NCI-H69 (cell line): ENCODE measurements around the gene NFATC3.
"Not testable (repeated sequence)": the region's sequence is repeated elsewhere in the genome, so short reads cannot be mapped to it uniquely, and the experiment has no call there.

Experiments
- DNase-seq: peaks from one replicate; lab custom pipeline; 2025; lab: John Stamatoyannopoulos, UW

NFATC3 gene

DNA sequence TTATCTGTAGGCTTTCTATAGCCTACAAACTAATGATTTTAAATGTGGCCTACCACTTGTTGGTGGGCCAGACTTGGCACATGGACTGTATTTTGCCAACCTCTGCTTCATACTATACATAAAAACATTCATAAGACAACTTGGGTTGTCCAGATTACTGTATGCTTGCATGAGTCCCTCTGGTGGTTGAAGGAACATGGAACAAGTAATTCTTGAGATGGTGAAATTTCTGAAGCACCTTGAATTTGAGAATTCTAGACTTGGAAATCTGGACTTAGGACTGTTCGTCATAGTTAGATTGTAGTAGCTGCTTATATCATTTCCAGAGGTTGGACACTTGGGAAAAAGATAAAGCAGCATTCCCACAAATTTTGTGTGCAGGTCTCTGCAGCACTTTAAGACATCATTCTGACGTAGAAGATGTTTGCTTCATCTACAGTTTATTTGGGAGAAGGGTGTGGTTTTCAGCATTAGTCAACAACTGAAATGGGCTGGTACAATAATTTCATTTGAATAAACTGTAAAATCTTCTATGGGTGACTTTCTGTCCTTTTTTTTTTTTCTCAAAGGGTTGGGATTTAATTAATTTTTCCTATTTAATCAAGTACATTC is 31.2 kb downstream of the NFATC3 start:
- peak; percentile 9 for DNase-seq

DNA sequence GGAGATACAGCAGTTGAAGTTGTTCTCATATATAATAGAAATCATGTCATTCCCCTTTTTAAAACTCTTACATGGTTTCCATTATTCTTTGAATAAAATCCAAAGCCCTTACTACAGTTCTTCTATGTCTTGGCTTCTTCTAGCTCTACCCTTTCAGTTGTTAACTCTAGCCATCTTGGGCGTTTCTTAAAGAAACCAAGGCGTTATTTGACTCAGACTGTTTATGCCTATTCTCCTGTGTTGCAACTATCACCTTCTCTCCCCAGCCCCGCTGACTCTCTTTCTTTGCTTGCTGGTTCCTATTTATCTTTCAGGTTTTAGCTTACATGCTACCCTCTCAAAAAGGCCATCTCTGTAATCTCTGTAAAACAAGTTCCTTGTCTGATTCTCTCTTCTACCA is 32.7 kb downstream of the NFATC3 start:
- no peak for DNase-seq

DNA sequence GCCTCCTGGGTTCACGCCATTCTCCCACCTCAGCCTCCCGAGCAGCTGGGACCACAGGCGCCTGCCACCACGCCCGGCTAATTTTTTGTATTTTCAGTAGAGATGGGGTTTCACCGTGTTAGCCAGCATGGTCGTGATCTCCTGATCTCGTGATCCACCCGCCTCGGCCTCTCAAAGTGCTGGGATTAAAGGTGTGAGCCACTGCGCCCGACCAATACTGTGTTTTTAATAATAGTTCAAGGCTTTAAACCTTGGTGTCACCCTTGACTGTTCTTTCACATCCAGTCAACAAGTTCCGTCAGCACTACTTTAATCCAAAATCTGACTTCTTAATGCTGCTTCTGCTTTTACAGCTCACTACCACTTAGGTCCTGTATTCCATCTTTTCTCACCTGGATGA is 33.8 kb downstream of the NFATC3 start:
- DNase-seq = not testable (repeated sequence)

DNA sequence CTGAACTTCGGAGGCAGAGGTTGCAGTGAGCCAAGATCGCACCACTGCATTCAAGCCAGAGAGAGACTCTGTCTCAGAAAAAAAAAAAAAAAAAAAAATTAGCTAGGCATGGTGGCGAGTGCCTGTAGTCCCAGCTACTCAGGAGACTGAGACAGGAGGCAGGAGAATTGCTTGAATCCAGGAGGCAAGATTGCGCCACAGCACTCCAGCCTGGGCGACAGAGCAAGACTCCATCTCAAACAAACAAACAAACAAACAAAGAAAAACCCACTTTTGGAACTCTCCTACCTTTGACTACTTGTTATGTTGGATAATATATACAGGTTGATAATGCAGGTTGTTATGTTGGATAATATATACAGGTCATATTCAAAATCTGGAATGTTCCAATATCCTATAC is 35.3 kb downstream of the NFATC3 start:
- DNase-seq = not testable (repeated sequence)

DNA sequence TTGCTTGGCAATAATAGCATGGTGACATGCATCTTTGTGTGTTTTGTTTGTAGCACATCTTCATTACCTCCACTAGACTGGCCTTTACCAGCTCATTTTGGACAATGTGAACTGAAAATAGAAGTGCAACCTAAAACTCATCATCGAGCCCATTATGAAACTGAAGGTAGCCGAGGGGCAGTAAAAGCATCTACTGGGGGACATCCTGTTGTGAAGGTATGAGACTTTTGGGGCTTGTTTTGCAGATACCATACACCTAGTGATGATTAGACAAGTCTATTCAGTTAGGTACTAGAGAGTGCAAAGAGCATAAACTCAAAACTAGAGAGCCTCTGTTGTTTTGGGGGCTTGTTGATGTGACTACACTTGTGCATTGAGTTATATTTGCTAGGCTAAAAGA is 41.2 kb downstream of the NFATC3 start:
- no peak for DNase-seq

DNA sequence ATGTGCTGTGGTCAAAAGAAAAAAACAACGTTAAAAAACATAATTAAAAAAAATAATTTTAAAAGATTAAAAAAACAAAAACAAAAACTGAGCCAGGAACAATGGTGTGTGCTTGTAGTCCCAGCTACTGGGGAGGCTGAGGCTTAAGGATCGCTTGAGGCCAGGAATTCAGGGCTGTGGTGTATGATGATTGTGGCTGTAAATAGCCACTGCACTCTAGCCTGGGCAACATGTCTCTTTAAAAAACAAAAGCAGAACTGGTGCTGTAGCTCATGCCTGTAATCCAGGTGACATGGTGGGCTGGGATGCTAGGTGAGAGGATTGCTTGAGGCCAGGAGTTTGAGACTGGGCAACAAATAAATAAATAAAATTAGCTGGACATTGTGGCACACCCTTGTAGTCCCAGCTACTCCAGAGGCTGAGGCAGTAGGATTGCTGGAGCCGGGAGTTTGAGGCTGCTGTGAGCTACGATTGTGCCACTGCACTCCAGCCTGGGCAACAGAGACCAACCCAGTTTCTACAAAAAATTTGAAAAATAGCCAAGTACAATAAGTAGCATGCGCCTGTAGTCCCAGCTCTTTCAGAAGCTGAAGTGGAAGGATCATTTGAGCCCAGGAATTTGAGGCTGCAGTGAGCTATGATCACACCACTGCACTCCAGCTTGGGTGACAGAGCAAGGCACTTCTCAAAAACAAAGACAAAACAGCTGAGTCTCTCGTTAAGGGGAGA is 43.6 kb downstream of the NFATC3 start:
- peak; percentile 0 for DNase-seq

DNA sequence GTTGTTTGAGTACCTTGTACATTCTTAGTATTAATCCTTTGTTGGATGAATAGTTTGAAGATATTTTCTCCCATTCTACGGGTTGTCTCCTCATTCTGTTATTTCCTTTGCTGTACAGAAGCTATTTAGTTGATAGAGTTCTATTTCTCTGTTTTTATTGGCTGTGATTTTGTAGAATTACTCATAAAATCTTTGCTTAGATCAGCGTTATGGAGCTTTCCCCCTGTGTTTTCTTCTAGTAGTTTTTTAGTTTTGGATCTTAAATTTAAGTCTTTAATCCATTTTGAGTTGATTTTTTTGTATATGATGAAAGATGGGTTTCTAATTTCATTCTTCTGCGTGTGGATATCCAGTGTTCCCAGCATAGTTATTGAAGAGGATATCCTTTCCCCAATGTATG is 45.4 kb downstream of the NFATC3 start:
- DNase-seq = no peak

DNA sequence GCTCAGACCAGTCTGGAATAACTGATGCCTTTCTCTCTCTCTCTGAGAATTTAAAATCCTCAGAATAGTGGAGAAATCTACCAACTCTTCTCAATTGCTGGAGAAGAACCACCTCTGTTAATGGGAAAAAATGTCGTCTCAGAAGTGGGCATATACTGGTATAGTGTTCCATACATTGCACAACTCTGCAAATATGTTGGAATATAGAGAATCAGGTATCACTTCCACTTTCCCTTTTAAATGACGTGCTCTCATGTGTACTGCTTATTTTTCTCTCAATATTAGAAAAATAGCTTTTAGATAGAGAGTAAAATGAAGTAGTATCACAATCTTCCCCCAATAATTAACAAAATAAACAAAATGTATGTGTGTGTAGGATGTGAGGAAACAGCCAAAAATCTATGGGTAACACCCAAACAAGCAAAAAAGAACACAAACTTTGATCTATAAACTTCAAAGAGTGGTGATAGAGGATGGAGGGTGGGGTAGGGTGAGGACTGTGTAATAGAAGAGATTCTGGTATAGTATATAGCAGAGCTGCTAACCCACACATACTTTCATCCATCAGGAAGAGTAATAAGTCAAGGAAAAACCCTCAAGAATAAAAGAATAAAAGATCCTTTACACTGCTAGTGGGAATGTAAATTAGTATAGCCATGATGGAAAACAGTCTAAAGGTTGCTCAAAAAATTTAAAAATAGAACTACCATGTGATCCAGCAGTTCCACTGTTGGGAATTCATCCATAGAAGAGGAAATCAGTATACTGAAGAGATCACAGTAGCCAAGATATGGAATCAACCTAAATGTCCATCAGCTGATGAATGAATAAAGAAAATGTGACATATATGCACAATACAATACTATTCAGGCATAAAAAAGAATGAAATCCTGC is 46.9 kb downstream of the NFATC3 start:
- DNase-seq = no peak

DNA sequence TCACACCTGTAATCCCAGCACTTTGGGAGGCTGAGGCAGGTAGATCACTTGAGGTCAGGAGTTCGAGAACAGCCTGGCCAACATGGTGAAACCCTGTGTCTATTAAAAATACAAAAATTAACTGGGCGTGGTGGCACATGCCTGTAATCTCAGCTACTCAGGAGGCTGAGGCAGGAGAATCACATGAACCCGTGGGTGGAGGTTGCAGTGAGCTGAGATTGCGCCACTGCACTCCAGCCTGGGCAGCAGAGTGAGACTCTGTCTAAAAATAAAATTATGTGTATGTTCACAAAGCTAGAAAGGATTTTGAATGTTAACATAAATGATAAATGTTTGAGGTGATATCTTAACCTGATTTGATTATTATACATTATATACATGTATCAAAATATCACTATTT is 47.8 kb downstream of the NFATC3 start:
- DNase-seq = not testable (repeated sequence)

DNA sequence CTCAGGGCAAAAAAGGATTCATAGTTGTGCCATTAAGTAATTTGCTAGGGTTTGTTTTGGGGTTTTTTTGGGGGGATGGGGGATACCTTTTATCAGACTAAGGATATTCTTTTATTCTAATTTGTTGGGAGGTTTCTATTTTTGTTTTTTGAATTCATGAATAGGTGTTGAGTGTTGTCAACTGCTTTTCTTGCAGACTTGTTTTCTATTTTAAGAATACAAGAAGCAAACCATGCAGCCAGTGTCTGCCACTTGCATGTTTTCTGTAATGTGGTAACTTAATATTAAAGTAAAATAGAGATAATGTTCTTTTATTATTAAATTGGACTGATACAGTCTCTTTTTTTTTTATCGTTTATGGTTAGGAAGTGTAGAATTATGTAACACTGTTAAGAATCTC is 49.5 kb downstream of the NFATC3 start:
- no peak for DNase-seq

DNA sequence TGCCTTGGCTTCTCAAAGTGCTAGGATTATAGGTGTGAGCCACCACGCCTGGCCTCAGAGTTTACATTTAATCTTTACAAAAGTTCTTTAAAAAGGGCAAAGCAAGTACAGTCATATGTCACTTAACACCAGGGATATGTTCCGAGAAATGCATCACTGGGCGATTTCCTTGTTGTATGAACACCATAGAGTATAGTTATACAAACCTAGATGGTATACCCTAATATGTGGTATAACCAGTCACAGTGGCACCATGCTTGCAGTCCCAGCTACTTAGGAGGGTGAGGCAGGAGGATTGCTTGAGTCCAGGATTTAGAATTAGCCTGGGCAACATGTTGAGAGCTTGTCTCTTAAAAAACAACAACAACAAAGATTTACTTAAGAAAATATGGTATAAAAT is 51.3 kb downstream of the NFATC3 start:
- DNase-seq = no peak

DNA sequence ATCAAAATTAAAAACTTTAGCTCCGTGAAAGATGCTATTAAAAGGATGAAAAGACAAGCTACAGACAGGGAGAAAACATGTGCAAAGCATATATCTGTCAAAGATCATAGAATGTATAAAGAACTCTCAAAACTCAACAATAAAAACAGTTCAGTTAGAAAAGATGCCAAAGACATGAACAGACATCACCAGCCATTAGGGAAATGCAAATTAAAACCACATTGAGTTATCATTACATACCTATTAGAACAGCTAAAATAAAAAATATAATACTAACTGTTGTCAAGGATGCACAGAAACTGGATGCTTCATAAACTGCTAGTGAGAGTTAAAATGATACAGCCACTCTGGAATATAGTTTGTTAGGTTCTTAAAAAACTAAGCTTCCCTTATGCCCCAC is 58.8 kb downstream of the NFATC3 start:
- DNase-seq = no peak

DNA sequence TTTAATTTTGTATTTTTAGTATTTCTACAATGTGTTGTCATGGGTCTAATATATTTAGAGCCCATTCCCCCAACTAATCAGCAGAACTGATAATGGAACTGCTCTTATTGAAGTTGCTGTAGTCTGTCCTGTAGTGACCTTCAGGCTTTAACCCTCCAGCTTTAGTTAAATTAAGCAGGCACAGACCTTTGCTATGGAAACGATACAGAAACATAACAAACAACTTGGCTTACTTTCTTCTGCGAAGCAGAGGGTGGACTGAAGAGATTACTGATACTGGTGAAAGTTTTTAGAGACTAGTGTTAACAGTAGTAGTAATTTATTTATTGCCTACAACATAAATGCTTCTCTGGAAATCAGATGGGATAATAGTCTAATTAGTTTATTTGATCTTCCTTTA is 61.4 kb downstream of the NFATC3 start:
- DNase-seq = no peak

DNA sequence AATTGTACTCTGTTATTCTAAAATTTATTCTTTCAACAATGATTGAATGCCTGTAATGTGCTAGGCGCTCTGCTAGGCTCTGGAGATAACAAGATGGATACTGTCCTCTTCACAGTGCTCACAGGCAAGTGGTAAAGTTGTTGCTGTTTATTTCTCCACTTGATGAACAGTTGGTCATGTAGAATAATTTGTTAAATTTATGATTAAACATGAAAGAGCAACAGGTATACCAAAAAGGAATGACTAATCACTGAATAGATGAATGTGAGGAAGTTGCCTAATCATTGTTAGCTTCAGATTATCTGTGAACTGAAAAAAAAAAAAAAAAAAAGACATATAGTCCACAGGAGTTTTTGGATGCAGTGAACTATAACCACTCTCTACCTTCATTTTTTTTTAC is 62.3 kb downstream of the NFATC3 start:
- no peak for DNase-seq

DNA sequence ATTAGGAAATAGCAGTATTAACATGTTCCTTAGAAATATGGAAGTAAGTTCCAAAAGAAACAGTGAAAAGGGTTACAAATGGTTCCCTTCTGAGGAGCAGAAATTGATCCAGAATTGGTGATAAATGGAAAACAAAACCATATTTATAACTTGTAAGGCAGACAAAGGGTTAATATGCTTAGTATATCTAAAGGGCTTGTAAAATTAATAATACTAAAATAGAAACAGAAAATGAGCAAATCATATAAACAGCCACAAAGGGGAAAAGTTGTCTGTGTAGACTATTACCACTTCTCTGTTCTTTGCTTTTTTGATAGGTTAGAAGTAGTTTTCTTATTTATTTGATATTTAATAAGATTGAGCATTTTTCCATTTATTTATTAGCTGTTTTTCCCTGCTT is 64.4 kb downstream of the NFATC3 start:
- DNase-seq = no peak

DNA sequence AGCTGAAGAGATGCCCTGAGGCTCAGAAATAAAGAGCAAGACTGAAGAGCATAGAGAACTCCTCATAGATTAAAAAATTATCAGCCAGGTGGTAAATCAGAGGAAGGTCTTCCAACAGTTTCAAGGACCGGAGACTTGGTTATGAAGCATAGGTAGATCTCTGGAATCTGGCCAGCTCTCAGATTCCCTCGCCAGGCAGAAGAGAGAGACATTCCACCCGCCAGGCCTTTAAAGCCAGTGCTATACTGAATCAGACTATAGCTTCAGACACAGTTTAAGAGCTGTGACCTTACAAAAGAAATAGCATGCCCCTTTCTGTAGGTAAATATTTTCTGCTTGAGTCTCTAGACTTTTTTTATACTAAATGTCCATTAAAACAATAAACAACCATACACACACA is 70.3 kb downstream of the NFATC3 start:
- DNase-seq = no peak

DNA sequence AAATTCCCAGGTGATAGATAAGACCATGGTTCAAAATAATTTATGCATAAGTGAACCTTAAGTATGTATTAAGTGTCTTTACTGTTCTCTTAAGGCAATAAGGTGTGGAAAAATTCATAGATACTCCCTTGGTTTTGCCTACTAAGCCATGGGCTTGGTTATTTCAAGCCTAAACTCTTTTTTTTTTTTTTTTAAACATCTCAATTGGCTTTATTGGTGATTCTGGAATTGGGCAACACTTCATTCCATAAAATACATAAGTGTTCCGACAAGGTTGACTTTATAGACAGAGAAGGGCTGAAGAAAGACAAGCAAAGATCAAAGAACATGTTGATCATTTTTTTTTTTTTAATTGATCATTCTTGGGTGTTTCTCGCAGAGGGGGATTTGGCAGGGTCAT is 77.2 kb downstream of the NFATC3 start:
- no peak for DNase-seq

DNA sequence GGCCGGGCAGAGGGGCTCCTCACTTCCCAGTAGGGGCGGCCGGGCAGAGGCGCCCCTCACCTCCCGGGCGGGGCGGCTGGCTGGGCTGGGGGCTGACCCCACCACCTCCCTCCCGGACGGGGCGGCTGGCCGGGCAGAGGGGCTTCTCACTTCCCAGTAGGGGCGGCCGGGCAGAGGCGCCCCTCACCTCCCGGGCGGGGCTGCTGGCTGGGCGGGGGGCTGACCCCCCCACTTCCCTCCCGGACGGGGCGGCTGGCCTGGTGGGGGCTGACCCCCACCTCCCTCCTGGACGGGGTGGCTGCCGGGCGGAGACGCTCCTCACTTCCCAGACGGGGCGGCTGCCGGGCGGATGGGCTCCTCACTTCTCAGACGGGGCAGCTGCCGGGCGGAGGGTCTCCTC is 78.1 kb downstream of the NFATC3 start:
- DNase-seq = not testable (repeated sequence)

DNA sequence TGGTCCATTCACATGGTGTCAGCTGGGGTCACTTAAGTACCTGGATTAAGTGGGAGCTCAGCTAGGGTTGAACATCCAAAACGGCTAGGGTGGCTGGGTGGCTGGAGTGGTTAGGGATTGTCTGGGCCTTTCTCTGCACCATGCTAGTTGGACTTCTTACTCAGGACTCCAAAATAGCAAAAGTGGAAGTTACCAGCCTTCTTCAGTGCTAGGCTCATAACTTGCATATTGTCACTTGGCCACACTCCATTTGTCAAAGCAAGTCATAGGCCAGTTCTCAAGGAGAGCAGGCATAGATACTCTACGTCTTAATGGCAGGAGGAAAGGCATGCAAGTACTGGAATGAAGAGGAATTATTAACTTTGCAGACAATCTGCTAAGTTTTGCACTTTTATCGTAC is 81.1 kb downstream of the NFATC3 start:
- no peak for DNase-seq

DNA sequence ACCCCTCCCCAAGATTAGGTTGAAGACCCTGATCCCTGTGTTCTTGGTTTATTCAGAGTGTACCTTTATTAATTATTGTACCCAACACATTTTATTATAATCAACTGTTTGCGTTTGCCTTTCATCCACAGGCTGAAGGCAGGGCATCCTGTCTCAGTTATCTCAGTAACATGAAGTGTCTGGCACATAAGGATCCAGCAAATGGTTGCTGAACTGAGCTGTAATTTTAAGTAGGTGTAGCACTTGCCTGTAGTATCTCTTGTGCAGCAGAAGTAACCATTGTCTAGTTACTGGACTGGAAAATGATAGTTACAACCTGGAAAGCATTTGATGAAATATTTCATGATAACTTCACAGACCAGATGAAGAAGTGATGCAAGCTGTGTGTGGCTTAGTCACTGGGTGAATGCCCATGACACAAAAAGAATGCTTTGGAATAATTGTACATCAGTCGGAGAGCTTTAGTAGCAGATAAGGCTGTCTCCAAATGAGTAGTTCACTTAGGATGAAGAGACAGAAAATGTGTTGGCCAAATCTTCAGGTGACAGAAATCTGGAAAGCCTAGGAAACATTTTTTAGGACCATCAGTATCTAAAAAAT is 94.1 kb downstream of the NFATC3 start:
- no peak for DNase-seq

DNA sequence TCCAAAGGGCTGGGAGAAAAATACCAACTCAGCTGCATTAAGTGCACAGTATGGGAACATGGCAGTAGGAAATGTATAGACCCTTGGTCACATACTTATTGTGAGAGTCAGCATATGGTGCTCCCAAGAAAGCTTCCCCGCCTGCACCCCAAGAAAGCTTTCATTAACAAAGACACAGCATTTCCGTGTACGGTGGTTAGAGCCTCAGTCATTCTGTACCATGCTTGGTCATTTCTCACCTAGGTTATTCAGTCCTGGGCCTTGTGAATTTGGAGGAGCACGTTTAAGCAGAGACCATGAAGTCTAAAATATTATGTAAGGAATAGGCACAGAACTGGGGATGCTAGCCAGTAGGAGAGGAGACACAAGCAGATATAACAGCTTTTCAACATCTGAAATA is 94.7 kb downstream of the NFATC3 start:
- no peak for DNase-seq

DNA sequence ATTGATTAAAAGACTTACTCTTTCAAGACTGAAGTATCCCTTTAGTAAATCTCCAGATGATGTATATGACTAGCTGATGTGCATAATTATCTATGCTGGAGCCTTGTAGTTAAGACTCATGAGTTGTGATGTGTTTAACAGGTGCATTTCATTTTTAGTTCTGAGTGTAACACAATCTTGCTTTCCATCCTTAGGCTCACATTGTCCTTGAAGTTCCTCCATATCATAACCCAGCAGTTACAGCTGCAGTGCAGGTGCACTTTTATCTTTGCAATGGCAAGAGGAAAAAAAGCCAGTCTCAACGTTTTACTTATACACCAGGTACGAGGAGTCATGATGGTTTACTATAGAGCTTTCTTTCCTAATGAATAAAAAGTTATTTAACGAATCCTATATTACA is 97.9 kb downstream of the NFATC3 start:
- no peak for DNase-seq

DNA sequence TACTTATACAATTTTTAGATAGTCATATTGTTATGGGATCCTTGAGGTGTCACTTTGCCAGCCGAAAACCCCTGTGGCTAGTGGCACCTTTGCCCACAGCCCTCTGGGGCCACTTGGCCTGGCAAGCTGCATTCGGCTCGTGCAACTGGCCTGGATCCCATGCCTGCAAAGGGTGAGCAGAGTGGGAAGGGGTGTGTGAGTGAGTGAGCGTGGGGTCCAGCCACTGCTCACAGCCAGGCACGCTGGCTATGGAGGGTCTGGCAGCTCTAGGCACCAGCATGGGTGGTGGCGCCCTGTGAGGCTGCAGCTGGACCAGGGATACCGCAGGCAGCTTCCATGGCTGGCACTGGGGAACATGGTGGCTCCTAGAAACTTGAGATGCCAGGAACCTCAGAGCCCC is 101.7 kb downstream of the NFATC3 start:
- DNase-seq = no peak
